ENCODE data around the gene DNM2.

DNM2 gene

DNA sequence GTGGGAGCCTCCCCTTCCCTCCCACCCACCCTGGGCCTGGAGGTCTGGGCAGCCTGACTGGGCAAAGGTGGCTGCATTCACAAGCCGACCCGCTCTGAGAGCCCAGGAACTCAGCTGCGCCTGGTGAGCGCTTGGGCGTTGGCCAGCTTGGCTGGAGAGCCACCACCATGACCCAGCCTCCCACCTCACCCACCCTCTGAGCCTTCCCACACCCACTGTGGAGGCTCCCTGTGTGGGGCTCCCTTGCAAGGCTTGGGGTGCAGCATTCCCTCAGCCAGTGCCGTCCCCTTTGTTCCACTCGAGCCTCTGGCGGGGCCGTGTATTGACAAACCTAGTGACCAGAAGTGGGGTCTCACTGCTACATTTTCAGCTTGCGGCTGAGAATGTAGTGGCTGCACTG is 31.7 kb upstream of the DNM2 start:
- CTCF ChIA-PET: interaction anchor here (1.9 kb wide), 1 partner anchor 105 kb away, joined by 4 read pairs; no protein-coding TSS in a partner anchor
- Histone ChIP-seq H3K9me3 (ENCODE audit: control insufficient read depth, insufficient read depth, low read depth, low read length) (no peaks in the 10 kb centered on the region), H3K4me1 (ENCODE audit: control insufficient read depth, insufficient read depth, low read length) (no peaks in the 10 kb centered on the region), H3K27ac (ENCODE audit: extremely low read depth, low read depth, low read length) (no peak overlapping the region), H3K36me3 (ENCODE audit: control insufficient read depth in 2 of 2, insufficient read depth in 1 of 2, low read length in 2 of 2) (peaks cover 24 to 100% of the 10 kb centered on the region in 2 experiments), H3K4me3 (ENCODE audit: low read depth, low read length) (no peak overlapping the region)
- TF ChIP-seq ZNF549 (tag by site-specific recombination; IDR thresholded peaks at IDR 0.05) (no peak), ZNF19 (tag by site-specific recombination; IDR thresholded peaks at IDR 0.05; ENCODE audit: low read depth) (no peak), ZNF510 (tag by site-specific recombination; IDR thresholded peaks at IDR 0.05; ENCODE audit: insufficient replicate concordance) (no peak), ZNF621 (tag by site-specific recombination; IDR thresholded peaks at IDR 0.05) (no peak), ZNF837 (tag by site-specific recombination; IDR thresholded peaks at IDR 0.05) (no peak), ZNF211 (tag by site-specific recombination; IDR thresholded peaks at IDR 0.05; ENCODE audit: low read depth) (no peak), ZNF792 (tag by site-specific recombination; IDR thresholded peaks at IDR 0.05) (no peak), ZNF354C (tag by site-specific recombination; IDR thresholded peaks at IDR 0.05; ENCODE audit: borderline replicate concordance, low read depth) (no peak), EGR2 (tag by site-specific recombination; IDR thresholded peaks at IDR 0.05; ENCODE audit: low read depth) (no peak), ZNF623 (tag by site-specific recombination; IDR thresholded peaks at IDR 0.05) (no peak), OVOL3 (tag by site-specific recombination; IDR thresholded peaks at IDR 0.05) (no peak), ZNF544 (tag by site-specific recombination; IDR thresholded peaks at IDR 0.05) (no peak), ZFP37 (tag by site-specific recombination; IDR thresholded peaks at IDR 0.05) (no peak)
- TF ChIP-seq, protein P1, sequence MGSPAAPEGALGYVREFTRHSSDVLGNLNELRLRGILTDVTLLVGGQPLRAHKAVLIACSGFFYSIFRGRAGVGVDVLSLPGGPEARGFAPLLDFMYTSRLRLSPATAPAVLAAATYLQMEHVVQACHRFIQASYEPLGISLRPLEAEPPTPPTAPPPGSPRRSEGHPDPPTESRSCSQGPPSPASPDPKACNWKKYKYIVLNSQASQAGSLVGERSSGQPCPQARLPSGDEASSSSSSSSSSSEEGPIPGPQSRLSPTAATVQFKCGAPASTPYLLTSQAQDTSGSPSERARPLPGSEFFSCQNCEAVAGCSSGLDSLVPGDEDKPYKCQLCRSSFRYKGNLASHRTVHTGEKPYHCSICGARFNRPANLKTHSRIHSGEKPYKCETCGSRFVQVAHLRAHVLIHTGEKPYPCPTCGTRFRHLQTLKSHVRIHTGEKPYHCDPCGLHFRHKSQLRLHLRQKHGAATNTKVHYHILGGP (tag by site-specific recombination; IDR thresholded peaks at IDR 0.05): no peak
- TF ChIP-seq, protein P2, sequence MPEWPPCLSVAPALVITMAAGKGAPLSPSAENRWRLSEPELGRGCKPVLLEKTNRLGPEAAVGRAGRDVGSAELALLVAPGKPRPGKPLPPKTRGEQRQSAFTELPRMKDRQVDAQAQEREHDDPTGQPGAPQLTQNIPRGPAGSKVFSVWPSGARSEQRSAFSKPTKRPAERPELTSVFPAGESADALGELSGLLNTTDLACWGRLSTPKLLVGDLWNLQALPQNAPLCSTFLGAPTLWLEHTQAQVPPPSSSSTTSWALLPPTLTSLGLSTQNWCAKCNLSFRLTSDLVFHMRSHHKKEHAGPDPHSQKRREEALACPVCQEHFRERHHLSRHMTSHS (tag by site-specific recombination; IDR thresholded peaks at IDR 0.05): no peak
- TF ChIP-seq, protein P3, sequence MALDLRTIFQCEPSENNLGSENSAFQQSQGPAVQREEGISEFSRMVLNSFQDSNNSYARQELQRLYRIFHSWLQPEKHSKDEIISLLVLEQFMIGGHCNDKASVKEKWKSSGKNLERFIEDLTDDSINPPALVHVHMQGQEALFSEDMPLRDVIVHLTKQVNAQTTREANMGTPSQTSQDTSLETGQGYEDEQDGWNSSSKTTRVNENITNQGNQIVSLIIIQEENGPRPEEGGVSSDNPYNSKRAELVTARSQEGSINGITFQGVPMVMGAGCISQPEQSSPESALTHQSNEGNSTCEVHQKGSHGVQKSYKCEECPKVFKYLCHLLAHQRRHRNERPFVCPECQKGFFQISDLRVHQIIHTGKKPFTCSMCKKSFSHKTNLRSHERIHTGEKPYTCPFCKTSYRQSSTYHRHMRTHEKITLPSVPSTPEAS (tag by site-specific recombination; IDR thresholded peaks at IDR 0.05): no peak
- TF ChIP-seq, protein P4, sequence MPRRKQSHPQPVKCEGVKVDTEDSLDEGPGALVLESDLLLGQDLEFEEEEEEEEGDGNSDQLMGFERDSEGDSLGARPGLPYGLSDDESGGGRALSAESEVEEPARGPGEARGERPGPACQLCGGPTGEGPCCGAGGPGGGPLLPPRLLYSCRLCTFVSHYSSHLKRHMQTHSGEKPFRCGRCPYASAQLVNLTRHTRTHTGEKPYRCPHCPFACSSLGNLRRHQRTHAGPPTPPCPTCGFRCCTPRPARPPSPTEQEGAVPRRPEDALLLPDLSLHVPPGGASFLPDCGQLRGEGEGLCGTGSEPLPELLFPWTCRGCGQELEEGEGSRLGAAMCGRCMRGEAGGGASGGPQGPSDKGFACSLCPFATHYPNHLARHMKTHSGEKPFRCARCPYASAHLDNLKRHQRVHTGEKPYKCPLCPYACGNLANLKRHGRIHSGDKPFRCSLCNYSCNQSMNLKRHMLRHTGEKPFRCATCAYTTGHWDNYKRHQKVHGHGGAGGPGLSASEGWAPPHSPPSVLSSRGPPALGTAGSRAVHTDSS (tag by site-specific recombination; IDR thresholded peaks at IDR 0.05): no peak
- POLR2A ChIA-PET: interaction anchor here (0.5 kb wide), 1 partner anchor 110 kb away, joined by 4 read pairs; no protein-coding TSS in a partner anchor

DNA sequence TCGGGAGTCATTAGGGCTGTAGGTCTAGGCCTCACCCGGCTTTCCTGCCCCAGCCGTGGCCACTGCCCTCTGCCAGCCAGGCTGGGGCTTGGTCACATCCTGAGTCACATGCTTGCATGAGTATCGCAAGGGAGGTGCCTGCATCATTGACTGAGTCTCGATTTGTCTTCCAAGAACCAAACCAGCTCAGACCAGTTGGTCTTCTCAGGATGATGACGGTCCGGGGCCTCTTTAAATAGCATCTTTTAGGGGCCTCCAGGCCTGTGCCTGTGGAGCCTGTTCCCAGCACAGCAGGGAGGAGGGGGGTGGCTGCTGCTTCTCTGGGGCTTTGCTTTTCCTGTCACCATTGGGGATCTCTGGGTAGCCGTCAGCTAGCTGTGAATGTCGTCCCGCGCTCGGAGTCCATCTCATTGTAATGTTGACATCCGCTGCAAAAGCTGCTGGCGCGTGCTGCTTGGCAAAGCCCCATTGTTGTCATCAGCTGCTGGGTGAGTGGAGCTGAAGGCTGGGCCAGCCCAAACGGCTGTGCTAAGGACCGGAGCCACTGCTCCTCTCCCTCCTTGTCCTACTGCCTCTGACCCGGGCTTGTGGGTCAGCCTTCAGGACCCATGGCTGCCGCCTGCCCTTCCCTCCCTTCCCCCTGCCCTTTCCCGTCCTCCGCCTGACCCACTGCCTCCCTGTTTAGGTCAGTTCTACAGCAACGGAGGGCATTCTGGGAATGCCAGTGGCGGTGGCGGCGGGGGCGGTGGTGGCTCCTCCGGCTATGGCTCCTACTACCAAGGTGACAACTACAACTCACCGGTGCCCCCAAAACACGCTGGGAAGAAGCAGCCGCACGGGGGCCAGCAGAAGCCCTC is 31.0 kb upstream of the DNM2 start:
- H3K4me3 ChIP-seq (ENCODE audit: low read depth, low read length): no peak overlapping the region
- ChIA-PET POLR2A (interaction anchor here (0.5 kb wide), 1 partner anchor 111 kb away, joined by 4 read pairs; no protein-coding TSS in a partner anchor), CTCF (interaction anchor here (0.9 to 1.9 kb wide), 2 partner anchors 13 to 105 kb away, joined by 3 to 4 read pairs; no protein-coding TSS in a partner anchor)
- no peak overlapping the region for H3K27ac ChIP-seq (ENCODE audit: extremely low read depth, low read depth, low read length)
- TF ChIP-seq ZIC2 (tag by site-specific recombination; IDR thresholded peaks at IDR 0.05) (peak; percentile 48), ZNF341 (tag by site-specific recombination; IDR thresholded peaks at IDR 0.05; ENCODE audit: low read depth) (peak; percentile 40; the same call in 1 of the 2 replicates)
- TF ChIP-seq, protein P5, sequence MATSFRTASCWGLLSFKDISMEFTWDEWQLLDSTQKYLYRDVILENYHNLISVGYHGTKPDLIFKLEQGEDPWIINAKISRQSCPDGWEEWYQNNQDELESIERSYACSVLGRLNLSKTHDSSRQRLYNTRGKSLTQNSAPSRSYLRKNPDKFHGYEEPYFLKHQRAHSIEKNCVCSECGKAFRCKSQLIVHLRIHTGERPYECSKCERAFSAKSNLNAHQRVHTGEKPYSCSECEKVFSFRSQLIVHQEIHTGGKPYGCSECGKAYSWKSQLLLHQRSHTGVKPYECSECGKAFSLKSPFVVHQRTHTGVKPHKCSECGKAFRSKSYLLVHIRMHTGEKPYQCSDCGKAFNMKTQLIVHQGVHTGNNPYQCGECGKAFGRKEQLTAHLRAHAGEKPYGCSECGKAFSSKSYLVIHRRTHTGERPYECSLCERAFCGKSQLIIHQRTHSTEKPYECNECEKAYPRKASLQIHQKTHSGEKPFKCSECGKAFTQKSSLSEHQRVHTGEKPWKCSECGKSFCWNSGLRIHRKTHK (tag by site-specific recombination; IDR thresholded peaks at IDR 0.05): no peak
- no peaks in the 10 kb centered on the region for H3K9me3 ChIP-seq (ENCODE audit: control insufficient read depth, insufficient read depth, low read depth, low read length)
- no peaks in the 10 kb centered on the region for H3K4me1 ChIP-seq (ENCODE audit: control insufficient read depth, insufficient read depth, low read length)
- H3K36me3 ChIP-seq (ENCODE audit: control insufficient read depth in 2 of 2, insufficient read depth in 1 of 2, low read length in 2 of 2): peaks cover 17 to 100% of the 10 kb centered on the region in 2 experiments
